Gastrocnemius medialis (tissue), 4 donors: ENCODE results near the gene KLHL33. TPM values are rescaled to one million over a fixed set of nuclear protein-coding genes. Genes with fewer than 3 reads are reported as not detected.

Experiments
- ATAC-seq, 2 donors: fragments of 150-250 bp; one replicate each; pipeline ENCODE4 v1.9.1; 2016
- DNase-seq, 2 donors: peaks; one replicate each; pipeline ENCODE4 v3.0.0-alpha.2; 2019
- H3K27ac ChIP-seq, 4 donors: fragments of 200-600 bp; sonication (generic); 1 replicate in 1 of 4; 2 replicates in 3 of 4; pipeline ENCODE4 v1.5.1; 2016 to 2018; ENCODE audit warnings: mild to moderate bottlenecking in 2 of 4, moderate library complexity in 1 of 4
- H3K27me3 ChIP-seq, 3 donors: fragments of 200-600 bp; sonication (generic) in 2 of 3; 1 replicate in 1 of 3; 2 replicates in 2 of 3; pipeline versions ENCODE4 v1.5.1 to v1.6.0; 2016 to 2019; ENCODE audit warnings: mild to moderate bottlenecking in 1 of 3, moderate library complexity in 1 of 3
- H3K36me3 ChIP-seq, 2 donors: fragments of 200-600 bp; sonication (generic) in 1 of 2; one replicate each; pipeline ENCODE4 v1.5.1; 2017 to 2018
- H3K4me1 ChIP-seq, 2 donors: fragments of 200-600 bp; sonication (generic) in 1 of 2; one replicate each; pipeline ENCODE4 v1.5.1; 2016 to 2017; ENCODE audit warnings: mild to moderate bottlenecking in 2 of 2
- H3K4me3 ChIP-seq, 4 donors: fragments of 200-600 bp; sonication (generic) in 3 of 4; 1 replicate in 1 of 4; 2 replicates in 3 of 4; pipeline ENCODE4 v1.5.1; 2016 to 2019; ENCODE audit warnings: mild to moderate bottlenecking in 2 of 4
- H3K9me3 ChIP-seq, 3 donors: fragments of 200-600 bp; sonication (generic) in 2 of 3; 1 replicate in 1 of 3; 2 replicates in 2 of 3; pipeline ENCODE4 v1.5.1; 2016 to 2019
- POLR2A ChIP-seq, 2 donors: fragments of 450-650 bp; IDR thresholded peaks; one replicate each; pipeline ENCODE4 v1.6.1; 2017; ENCODE audit warnings: antibody characterized with exemption in 2 of 2, mild to moderate bottlenecking in 2 of 2, moderate library complexity in 2 of 2
- in situ Hi-C, 4 donors: fragments of 200-750 bp; cut with MboI; loops; one replicate each; pipeline versions ENCODE4 v1.15.0 to v1.8.0; 2017; ENCODE audit warnings: low sequenced_read_pairs in 4 of 4
- intact Hi-C: fragments of 100-400 bp; cut with DNase I; formaldehyde crosslinking; loops from one replicate; pipeline ENCODE4 v1.15.1; 2023; ENCODE audit warnings: low total_unique reads
- total RNA-seq, 4 donors: library from RNA; depleted of rRNA; stranded (reverse); fragments of >200 nt; gene quantifications; one replicate each; pipeline versions ENCODE4 v1.1.0 to v1.2.3, GENCODE V29; 2016
- TF ChIP-seq, protein P1 (sequence below), 5 experiments: fragments of 450-650 bp in 3 of 5; fragments of 200-600 bp in 2 of 5; sonication (generic) in 2 of 5; IDR thresholded peaks in 4 of 5; conservative IDR thresholded peaks in 1 of 5; 1 replicate in 4 of 5; 2 replicates in 1 of 5; pipeline ENCODE4 v1.5.1; 2016 to 2019; ENCODE audit warnings: antibody characterized with exemption in 5 of 5, mild to moderate bottlenecking in 3 of 5, moderate library complexity in 3 of 5

The KLHL33 gene
- total RNA-seq, 4 donors from 2014 or later: 1.9 to 4.7 (median 3.5) TPM

- ATAC-seq (peak; percentile 21 to 37), DNase-seq (no peak)
- Histone ChIP-seq H3K27me3 (no peaks in the 10 kb centered on the region), H3K4me1 (peaks cover 19 to 24% of the 10 kb centered on the region in 2 donors), H3K4me3 (no peak overlapping the region), H3K36me3 (no peaks in the 10 kb centered on the region), H3K27ac (peak overlapping the region; percentile 40 to 68 (median 47)), H3K9me3 (no peaks in the 10 kb centered on the region)
- TF ChIP-seq POLR2A (IDR thresholded peaks at IDR 0.05): no peak
- TF ChIP-seq, protein P1, sequence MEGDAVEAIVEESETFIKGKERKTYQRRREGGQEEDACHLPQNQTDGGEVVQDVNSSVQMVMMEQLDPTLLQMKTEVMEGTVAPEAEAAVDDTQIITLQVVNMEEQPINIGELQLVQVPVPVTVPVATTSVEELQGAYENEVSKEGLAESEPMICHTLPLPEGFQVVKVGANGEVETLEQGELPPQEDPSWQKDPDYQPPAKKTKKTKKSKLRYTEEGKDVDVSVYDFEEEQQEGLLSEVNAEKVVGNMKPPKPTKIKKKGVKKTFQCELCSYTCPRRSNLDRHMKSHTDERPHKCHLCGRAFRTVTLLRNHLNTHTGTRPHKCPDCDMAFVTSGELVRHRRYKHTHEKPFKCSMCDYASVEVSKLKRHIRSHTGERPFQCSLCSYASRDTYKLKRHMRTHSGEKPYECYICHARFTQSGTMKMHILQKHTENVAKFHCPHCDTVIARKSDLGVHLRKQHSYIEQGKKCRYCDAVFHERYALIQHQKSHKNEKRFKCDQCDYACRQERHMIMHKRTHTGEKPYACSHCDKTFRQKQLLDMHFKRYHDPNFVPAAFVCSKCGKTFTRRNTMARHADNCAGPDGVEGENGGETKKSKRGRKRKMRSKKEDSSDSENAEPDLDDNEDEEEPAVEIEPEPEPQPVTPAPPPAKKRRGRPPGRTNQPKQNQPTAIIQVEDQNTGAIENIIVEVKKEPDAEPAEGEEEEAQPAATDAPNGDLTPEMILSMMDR (IDR thresholded peaks at IDR 0.05 in 4 of 5, conservative IDR thresholded peaks at IDR 0.05 in 1 of 5): peak; percentile 36 to 58 (median 51)
- intact Hi-C loops (no loop called here), in situ Hi-C loops (loop anchor here in 3 of 4 donors (10.0 to 25.0 kb wide), 2 partner anchors 49 to 197 kb away; partner anchors contain the start of genes PIP4P1 (in 1 of the 3) and PNP (in 1 of the 3))
Observed at GRCh38 chr14:20415782-20416206, 20.2 kb downstream of the KLHL33 start.

DNA sequence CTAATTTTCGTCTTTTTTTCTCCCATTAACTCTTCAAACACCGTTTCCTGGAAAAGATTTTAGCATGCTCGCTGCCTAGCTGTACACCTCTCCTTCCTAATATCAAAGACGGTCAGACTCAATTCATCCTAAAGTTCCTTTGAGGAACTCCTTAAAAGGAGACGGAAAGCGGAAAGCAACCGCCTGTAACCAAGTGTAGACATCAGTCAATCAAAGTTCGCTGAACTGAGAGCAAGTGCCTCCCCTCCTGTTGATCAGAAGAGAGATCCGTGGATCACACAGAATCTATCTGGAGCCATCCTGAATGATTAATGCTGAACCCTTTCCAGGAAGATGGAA is 22.3 kb downstream of the KLHL33 start:
- Histone ChIP-seq H3K4me1 (peaks cover 25 to 28% of the 10 kb centered on the region in 2 donors), H3K27ac (peak overlapping the region; percentile 94 to 97 (median 96)), H3K9me3 (no peaks in the 10 kb centered on the region), H3K36me3 (no peaks in the 10 kb centered on the region), H3K27me3 (no peaks in the 10 kb centered on the region), H3K4me3 (peak overlapping the region; percentile 79 to 91 (median 85))
- in situ Hi-C loops: loop anchor here (5.0 to 25.0 kb wide), 5 partner anchors 51 to 199 kb away; partner anchors contain the start of genes PIP4P1 (in 1 of the 4) and PNP (in 1 of the 4)
- intact Hi-C loops: loop anchor here (1.0 to 2.0 kb wide), 6 partner anchors 21 to 269 kb away; partner anchors contain the start of genes APEX1 and PARP2
- DNase-seq (no peak), ATAC-seq (peak; percentile 56 to 59)
- TF ChIP-seq, protein P1 (IDR thresholded peaks at IDR 0.05 in 4 of 5, conservative IDR thresholded peaks at IDR 0.05 in 1 of 5): no peak
- no peak for TF ChIP-seq POLR2A (IDR thresholded peaks at IDR 0.05)

DNA sequence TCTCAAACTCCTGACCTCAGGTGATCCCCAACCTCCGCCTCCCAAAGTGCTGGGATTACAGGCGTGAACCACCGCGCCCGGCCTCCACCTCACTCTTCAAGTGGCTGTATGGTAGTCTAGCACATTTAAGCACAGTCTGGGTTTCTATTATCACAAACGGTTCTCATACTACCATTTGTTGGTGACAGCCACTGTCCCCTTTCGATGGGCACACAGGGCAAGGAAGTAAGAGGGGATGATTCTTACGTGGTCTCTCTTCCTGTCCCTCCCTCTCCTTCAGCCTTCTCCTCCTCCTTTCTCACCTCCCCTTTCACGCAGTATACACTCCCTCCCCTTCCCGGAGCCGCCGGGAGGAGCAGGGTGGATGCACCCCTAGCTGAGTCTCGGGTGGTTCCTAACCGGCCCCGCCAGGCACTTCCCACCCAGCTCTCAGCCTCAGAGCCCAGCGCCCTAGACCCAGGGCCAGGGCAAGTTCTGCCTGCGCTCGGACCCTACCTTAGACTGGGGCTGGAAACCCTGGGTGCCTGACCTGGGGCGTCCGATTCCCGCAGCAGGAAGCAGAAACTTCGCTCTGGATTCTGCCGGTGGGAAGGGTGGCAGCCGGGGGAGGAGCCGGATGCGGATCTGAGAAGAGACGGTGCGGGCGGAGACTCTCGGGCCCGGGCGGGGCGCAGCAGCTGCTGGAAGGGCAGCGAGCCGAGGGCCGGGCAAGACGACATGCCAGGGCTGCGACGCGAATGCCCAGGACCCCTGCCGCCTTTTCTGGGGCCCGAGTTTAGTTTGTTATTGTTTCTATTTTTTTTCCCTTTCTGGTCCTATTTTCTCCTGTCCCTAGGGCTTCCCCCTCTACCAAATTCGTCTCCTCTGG is 22.9 kb downstream of the KLHL33 start, which contains the start of gene TEP1:
TEP1 (minus strand) TSS at position 626 of the 868 bp plus-strand sequence. CDS start 5,062 bp downstream, outside the sequence.
- Histone ChIP-seq H3K4me3 (peak within 1 kb of the TSS; percentile 79 to 91 (median 85)), H3K36me3 (peaks cover 0 to 1% of the 10 kb centered on the region in 2 donors), H3K9me3 (no peaks in the 10 kb centered on the region), H3K27ac (peak within 1 kb of the TSS; percentile 94 to 97 (median 96)), H3K4me1 (peaks cover 25 to 34% of the 10 kb centered on the region in 2 donors), H3K27me3 (no peaks in the 10 kb centered on the region)
- ATAC-seq (peak; percentile 89 to 93), DNase-seq (peak; percentile 83 to 88)
- intact Hi-C loops: loop anchor here (1.0 to 2.0 kb wide), 5 partner anchors 42 to 270 kb away; partner anchors contain the start of genes APEX1 and PARP2
- in situ Hi-C loops: loop anchor here (5.0 to 25.0 kb wide), 5 partner anchors 52 to 199 kb away; partner anchors contain the start of genes PIP4P1 (in 1 of the 4) and PNP (in 1 of the 4)
- TF ChIP-seq, protein P1 (IDR thresholded peaks at IDR 0.05 in 4 of 5, conservative IDR thresholded peaks at IDR 0.05 in 1 of 5): no peak
- TF ChIP-seq POLR2A (IDR thresholded peaks at IDR 0.05): peak; percentile 75 to 83

DNA sequence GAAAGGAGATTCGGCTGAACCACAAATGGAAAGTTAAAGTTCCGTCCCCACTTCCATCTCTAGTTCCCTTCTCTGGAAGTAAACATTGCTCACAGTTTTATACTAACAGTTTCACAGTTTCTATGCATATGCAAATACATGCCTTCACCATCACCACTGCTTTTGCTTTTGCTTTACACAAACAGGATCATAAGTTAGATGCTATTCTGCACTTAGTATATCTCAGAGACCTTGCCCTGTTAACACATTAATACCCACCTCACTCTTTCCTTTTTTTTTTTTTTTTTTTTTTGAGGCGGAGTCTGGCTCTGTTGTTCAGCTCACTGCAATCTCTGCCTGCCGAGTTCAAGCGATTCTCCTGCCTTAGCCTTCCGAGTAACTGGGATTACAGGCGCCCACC is 23.6 kb downstream of the KLHL33 start:
- TF ChIP-seq, protein P1 (IDR thresholded peaks at IDR 0.05 in 4 of 5, conservative IDR thresholded peaks at IDR 0.05 in 1 of 5): no peak
- TF ChIP-seq POLR2A (IDR thresholded peaks at IDR 0.05): no peak
- Histone ChIP-seq H3K27ac (peak overlapping the region; percentile 94 to 97 (median 96)), H3K4me3 (peak overlapping the region; percentile 79 to 91 (median 85)), H3K27me3 (no peaks in the 10 kb centered on the region), H3K36me3 (peaks cover 0 to 8% of the 10 kb centered on the region in 2 donors), H3K9me3 (no peaks in the 10 kb centered on the region), H3K4me1 (peaks cover 25 to 32% of the 10 kb centered on the region in 2 donors)
- no peak for DNase-seq
- in situ Hi-C loops: loop anchor here (5.0 to 25.0 kb wide), 5 partner anchors 52 to 200 kb away; partner anchors contain the start of genes PIP4P1 (in 1 of the 4) and PNP (in 1 of the 4)
- no peak for ATAC-seq
- intact Hi-C loops: loop anchor here (2.0 kb wide), 3 partner anchors 58 to 270 kb away; no protein-coding TSS in a partner anchor
